Hematopoietic multipotent progenitor cell treated with erythropoietin and hydrocortisone succinate and interleukin-3 and kit ligand, for 8 days (in vitro differentiated cells): ENCODE measurements around the gene NFKB2.
A peak's percentile ranks its signal among the peaks of the same experiment; 100 is the strongest.

Experiments used
- DNase-seq: peaks from one replicate; pipeline ENCODE4 v3.0.0-alpha.2; 2015

The NFKB2 gene

DNA sequence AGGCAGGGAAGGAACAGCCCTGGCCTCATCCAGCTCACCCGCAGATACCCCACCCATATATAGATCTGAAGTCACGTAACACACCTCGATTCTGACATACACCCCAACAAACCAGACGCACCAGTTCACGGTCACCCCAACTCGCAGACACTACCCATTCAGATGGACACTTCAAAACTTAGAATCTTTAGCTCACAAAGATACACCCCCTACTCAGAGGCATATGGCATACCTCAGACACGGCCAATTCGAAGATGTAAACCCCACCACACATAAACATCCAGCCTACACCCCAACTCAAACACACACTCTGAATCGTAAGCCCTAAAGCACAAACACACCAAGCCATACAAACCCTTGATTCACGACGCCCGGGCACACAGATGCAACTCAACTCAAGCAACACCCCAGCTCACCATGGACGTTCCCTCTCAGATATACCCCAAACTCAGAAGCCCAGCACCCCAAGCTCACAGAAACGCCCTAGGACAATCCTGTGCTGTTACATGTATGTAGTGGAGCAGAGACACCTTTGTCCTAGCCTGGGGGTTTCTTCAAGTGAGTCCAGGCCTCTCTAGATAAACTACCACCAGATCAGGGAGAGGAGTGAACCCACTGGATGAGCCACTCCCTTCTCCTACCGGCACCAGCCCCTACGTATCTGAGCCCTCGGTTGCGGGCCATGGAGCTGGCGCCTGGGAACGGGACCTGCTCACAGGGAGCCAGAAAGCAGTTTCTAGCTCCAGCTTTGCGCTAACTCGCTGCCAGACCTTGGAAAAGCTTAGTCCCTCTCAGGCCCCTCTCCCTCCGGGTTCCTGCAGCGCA is 14.3 kb downstream of the NFKB2 start:
- DNase-seq = no peak

DNA sequence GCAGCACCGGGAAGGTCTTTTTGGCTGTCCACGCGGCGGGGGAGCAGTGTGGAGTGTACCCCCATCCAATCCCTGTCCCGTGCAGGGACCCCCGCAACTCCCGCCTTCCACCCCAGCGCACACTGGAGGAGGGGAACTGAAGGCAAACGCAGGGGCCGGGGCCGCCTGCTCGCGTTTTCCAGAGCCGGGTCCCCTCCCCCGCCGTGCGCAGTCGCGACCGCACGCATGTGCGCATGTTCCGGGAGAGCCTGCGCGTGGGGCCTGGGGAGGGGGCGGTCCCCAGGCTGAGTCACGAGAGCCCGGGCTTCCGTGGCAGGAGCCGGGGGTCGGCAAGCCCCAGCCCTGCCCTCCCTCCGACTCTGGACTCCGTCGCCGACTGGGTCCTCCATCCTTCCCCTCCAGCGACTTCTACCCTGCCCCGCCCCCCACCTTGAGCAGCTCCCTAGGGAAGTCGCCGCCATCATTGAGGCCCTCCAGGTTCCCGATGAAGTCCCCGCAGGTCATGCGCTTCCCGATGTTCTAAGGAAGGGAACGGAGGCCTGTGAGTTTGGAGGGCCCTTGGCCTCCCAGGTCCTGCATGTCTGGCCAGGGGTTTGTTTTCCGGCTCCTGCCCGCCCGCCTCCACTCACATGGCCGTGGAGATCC is 15.0 kb downstream of the NFKB2 start:
- no peak for DNase-seq

DNA sequence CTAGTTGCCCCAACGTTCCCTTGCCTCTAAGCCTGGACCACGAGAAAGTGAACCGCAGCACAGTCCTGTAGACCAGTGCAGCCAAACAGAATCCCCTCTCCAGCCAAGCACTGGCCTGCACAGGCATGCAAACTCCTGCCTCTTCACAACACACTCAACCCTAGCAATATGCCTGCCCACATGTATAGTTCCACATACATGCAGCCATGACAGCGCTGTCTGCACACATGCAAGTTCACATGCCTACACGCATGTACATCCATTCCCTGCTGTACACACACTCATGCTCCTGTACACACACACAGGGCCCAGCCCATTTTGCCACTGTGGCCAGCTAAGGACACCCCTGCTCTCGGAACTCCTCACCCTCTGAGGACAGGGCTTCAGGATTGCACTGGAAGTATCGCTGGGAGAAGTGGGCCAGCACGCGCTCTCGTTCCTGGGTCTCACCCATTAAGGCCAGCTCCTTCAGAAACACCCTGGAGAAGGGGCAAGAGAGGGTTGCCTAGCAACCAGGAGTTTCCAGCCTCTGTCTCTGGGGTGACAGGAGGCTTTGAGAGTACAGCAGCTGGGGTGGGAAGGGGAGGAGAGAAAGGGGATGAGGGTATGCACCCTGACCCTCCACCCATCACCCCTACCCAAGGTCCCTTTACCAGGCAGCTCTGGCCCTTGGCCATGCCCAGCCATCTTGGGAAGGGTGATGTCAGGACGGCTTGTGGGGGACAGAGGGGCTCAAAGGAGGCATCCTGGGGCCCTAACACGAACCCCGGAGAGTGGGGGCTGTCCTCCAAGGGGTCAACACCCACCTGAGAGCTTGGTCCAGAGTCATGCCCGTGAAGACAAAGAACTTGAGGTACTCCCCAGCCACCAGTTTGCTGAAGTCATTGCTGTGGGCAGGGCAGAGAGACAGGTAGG is 16.1 kb downstream of the NFKB2 start:
- no peak for DNase-seq

DNA sequence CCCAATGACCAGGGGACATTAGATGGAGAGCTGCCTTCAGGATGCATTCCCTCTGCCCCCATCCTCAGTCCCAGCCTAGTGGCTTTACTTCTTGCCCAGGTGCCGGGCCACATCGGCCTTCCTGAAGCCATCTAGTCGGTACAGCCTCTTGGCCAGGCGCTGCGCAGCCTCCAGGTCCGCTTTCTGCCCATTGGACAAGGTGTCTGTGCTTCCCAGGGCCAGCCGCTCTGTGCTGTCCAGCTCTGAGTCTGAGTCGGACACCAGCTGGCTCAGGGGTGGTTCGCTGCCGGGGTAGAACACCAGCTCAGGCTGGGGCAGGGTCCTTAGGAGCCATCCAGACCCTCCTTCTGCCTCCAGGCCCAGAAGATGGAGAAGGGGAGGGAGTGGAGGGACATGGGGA is 16.8 kb downstream of the NFKB2 start:
- no peak for DNase-seq

DNA sequence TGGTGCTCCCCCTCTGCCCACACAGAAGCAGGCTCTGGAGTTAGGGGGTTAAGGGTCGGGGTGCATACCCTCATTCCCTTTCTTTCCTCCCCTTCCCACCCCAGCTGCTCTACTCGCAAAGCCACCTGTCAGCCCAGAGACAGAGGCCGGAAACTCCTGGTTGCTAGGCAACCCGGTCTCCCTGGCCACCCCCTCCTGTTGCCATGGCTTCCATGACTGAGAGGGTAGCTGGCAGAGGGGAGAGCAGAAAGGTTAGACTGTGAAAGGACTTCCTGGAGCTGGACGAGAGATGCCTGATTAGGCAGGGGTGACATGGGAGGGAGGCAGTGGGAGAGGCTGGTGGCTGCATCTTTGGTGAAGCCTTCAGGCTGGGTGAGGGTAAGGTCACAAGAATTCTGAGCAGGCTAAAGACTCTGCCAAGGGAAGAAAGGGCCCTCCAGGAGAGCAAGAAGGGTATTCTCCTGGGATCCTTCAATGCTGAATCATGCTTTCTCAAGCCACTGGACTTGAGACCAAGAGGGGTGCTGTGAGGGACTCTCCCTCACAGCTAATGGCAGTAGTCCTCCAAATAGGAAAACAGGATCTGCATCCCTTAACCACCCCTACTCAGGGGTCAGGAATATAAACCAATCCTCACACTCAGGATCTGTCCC is 17.7 kb downstream of the NFKB2 start:
- no peak for DNase-seq

DNA sequence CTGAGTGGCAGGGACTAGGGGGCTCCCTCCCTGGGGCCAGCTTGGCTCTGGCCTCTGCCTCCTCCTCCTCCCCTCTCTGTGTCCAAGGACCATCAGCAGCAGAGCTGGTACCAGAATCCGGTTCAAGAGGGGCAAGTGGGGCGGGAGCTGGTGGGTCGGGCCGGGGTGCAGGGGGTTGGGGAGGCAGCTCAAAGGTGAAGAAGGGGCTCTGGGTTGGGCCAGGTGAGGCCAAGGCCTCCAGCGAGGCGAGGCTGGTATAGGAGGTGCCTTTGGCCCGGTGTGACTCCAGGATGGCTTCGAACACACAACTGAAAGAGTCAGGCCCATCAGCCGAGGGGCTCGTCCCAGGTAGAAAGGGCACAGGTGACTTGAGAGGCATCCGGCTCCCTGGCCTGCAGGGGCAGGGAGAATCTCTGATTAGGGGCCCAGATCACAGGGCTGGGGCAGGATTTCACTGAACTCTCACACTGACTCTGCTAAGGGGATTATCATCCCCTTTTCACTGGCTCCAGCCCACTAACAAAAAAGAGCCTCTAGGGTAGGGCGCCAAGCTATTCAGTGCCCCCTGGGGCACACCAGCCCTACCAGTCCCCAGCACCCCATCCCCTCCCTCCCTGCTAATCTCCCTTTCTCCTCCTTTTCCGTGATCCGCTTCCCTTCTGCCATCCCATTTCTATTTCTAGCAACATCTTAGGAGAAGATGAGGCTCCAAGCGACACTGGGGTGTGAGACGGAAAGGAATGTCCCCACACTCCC is 18.5 kb downstream of the NFKB2 start:
- no peak for DNase-seq

DNA sequence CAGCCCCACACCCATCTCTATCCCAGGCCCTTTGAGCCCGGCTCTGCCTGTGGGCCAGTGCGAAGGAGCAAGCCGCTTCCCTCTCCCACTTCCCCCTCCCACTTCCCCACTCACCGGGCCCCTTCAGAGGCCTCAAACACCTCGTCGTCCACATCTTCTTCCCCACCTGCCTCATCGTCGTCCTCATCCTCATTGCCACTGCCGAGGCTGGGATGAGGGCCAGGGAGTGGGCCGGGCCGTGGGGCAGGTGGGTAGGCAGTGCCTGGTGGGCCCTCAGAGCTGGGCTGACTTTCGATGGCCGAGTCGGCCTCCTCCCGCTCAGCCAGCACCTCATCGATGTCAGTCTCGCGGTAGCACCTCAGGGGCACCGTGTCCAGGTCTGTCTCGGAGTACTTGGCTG is 19.2 kb downstream of the NFKB2 start:
- DNase-seq = no peak

DNA sequence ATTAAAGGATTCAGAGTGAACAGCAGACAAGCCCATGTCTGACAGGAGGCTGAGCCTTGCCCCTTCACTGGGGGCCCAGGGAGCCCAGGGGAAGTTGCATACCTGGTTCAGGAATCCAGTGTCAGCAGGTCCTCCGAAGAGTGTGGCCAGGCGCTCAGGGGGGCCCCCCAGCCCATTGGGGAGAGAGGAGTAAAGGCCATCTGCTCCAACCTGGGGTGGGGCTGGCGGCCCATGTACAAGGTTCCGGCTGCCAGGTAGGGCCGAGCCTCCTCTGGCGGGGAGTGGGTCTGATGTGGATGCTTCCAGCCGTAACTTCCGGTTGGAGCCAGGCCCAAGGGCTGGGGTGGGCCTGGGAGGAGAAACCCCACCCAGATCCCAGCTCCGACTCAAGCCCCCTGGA is 20.8 kb downstream of the NFKB2 start:
- no peak for DNase-seq

DNA sequence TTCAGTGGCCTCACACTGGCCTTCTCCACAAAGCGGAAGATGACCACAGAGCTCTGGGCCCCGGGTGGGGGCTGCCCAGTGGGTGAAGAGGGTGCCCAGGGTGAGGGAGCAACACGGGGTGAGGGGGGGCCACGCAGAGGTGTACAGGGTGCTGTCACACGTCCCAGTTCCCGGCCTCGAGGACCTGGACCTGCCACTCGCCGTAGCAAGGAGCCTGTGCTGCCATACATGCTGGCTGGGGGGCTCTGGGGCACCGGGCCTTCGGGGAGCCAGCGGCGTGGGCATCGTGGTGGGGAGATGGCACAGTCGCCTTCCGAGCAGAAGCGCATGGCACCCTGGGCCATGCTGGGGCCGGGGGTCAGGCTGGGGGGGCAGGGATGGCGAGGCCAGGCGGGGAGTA is 21.2 kb downstream of the NFKB2 start:
- DNase-seq = no peak

DNA sequence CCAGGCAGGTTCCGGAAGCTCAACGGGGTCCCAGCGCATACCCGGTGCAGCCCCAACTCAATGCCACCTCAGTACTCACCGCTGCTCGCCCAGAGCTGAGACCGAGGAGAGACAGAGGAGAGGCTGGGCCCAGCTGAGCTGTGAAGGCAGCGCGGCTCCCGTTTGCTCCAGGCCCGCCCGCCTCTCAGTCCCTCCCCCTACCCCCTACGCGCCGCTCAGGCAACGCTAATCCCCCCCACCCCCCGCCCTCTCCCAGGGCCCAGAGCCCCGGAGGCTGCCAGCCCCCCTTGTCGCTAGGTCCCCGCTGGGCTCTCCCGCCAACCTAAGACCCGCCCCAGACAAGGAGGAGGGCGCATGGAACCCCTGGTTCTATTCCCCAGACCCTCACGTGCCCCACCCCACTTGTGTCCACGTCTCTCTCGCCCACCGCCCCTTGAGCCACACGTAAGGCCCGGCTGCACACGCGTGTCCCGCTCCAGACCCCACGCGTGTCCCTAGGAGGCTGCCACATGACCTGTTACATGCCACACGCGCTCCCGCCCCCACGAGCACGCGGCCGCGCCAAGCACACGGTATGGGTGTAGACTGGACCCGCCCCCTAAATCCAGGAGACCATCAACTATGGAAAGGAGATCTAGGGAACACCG is 23.2 kb downstream of the NFKB2 start, which contains the start of gene PSD:
TSS of gene PSD (minus strand) at position 164 of the 647 bp plus-strand sequence. CDS start 1,747 bp downstream, outside the sequence.
- DNase-seq = no peak

DNA sequence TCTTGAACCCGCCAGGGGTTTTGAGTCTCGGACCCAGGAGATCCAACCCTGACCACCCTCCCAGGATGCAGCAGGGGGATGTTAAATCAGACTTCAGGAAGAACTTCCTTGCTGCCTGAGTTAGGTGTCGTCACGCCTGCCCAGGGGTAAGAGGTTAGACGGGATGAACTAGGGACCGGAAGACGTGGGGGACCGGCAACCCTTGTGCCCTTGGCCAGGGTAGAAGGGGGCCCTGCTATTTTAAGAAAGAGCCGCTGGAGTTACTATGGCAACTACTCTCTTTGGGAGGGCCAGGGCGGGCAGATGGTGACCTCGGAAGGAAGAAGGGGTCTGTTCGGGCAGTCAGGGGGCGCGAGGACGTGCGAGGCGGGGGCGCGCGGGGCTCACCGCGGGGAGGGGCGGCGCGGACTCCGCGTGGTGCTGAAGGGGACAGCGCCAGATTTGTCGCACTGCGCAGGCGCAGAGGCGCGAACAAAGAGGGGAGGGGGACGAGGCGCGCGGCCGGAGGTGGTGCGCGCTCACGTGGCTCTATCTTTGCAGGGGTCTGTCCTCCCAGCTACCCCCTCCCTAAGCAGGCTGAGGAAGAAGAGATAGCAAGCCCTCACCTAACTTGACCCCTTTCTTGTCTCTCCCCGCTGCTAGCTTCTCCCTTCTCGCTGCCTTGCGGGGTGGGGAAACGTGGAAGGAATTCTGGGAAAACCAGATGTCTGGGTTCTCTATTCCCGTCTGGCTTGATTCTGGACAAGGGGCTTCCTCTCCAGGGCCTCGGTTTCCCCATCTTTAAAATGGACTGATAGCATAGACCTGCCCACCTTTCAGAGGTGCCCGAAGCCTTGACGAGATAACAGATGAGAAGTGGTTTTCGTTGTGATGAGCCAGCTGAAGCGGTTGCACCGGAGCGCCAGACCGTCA is 24.0 kb downstream of the NFKB2 start:
- peak; percentile 57 for DNase-seq

DNA sequence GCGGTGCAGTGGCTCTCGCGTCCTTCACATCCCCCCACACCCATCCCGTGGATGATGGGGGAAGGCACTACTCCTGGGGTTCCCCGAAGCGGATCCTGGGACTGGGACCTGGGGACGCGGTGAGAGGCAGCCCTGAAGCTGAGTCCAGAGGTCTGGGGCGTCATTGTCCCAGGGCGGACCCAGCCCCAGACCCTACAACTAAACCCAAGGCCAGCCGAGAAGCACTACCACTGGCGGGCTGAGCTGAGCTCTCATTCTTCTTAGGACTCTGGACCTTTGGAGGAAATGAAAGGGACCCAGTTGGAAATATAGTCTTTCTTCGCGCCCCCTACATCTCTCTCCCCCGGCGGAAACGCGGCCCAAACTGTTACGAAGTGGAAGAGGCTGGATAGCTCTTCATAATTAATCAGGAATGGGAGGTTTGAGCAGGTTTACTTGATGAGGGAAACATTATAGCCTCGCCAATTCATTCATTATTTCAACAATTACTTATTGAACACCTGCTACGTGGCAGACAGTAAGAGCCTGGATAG is 24.7 kb downstream of the NFKB2 start:
- DNase-seq = no peak

DNA sequence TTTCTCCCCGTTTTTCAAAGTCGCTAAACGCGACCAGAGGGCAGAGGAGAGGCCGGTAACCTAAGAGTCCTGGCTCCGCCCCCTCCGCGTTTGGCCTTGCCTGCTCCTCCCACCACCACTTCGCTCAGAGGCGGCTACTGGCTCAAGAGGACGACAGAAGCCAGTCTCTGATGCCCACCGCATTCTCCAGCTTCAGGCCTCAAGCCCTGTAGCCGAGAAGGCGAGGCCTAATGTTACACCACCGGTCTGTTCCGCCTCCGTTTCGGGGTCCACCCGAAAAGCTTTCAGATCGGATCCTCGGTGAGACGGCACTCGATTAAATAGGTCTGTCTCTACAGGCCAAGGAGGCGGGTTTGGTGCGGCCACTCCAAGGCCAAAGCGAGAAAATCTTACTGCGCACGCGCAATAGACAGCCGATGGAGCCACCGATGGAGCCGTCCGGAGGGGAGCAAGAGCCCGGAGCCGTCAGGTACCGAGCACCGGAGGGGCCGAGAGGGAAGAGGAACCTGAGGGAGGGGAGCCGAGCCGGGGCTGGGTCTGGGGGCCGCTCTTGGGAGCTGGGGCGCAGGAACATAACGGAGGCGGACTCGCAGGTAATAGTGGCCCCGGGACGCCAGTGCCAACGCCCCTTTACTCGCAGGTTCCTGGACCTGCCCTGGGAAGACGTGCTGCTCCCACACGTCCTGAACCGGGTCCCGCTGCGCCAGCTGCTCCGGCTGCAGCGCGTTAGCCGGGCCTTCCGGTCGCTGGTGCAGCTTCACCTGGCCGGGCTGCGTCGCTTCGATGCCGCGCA is 25.4 kb downstream of the NFKB2 start, which contains the start of gene FBXL15:
TSS of gene FBXL15 (plus strand) at position 123 of the 793 bp plus-strand sequence. CDS start at position 417, 294 bp downstream.
- DNase-seq = peak; percentile 98

DNA sequence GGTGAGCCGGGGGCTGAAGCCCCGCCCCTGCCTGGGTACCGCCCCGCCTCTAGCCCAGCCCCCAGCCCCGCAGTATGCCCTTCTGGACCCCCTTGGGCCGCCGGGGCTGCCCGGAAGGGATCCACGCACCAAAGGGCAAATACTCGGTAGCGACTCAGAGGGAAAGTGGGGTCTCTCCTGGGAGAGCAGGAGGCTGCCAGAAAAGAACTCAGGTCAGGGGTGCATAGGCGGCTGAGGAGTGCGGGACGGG is 25.9 kb downstream of the NFKB2 start:
- no peak for DNase-seq

DNA sequence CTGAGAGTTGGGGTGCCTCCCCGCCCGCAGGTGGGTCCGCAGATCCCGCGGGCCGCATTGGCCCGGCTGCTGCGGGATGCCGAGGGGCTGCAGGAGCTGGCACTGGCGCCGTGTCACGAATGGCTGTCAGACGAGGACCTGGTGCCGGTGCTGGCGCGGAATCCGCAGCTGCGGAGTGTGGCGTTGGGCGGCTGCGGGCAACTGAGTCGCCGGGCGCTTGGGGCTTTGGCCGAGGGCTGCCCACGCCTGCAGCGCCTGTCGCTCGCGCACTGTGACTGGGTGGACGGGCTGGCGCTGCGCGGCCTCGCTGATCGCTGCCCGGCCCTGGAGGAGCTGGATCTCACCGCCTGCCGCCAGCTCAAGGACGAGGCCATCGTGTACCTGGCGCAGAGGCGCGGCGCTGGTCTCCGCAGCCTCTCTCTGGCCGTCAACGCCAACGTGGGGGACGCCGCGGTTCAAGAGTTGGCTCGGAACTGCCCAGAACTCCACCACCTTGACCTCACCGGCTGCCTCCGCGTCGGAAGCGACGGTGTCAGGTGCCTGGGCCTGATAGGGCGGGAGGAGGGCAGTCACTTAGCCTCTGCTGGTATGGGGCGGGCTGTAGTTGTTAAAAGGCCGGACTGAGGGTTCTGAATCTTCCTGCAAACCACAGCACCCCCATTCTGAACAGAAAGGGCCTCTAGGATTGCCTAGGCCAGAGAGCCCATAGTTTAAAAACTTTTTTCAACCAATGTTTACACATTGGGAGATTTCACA is 26.4 kb downstream of the NFKB2 start:
- DNase-seq = peak; percentile 79

DNA sequence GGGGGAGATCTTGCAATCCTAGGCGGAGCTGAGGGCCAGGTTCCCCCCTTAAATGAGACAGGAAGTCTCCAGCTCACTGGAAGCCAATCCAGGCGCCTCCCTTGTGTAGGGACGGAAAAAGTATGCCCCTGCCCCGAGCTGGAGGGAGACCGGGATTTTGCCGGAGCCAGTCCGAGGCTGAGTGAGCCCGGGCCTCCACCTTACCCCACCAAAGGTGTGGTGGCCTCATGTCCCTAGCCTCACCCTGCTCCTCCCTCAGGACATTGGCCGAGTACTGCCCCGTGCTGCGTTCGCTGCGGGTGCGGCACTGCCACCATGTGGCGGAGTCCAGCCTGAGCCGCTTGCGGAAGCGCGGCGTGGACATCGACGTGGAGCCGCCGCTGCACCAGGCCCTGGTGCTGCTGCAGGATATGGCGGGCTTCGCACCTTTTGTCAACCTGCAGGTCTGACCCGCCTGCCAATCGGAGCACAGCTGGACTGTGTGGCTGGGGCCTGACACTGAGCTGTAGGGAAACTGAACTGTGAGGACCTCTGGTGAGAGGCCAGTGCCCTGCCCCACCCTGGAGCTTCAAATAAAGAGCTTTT is 27.1 kb downstream of the NFKB2 start:
- peak; percentile 79 for DNase-seq

DNA sequence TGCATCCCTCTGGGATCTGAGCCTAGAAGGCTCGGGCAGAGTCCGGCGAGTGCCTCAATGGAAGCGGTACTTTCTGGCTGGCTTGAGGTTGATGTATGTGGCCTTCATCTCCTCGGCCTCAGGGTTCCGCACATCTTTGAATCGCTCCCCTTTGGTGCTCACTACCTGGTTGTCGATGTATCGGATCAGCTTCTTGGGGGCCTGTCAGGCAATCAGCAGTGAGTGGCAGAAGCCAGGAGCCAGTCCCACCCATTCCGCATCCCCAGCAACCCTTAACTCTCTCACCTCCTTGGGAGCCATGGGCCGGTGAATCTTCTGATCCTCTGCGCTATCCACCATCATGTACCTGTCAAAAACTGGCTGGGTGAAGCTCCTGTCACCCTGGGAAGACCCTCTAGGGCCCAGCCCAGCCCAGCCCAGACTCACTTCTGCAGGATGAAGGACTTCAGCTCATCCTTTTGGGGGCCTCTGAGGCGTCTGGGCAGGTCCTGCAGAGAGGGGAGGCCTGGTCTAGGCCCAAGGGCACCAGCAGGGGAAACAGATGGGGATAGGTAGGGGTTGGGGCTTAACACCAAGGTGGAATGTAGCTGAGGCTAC is 28.0 kb downstream of the NFKB2 start:
- DNase-seq = no peak

DNA sequence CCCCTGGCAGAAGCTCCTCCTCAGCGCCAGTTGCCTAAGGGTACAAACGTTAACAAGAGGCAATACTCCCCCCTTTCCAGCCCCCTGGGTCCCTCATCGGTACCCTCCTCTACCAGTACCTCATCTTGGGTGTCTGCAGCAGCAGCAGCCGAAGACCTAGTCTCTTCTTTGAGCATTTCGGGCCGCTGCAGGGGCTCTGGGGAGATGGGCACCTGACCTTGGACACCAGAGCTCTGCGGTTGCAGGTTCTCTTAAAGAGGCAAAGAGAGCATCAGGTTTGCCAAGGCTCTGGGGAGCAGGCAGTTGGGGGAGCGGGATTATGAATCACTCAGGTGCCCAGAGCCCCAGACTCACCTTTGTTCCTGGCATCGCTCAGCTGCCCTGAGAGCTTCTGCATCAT is 28.6 kb downstream of the NFKB2 start:
- no peak for DNase-seq
